SK-N-SH (cell line): ENCODE results near the gene PGM5.

Experiments
- CTCF ChIP-seq: fragments of 200-600 bp; sonication (generic); IDR thresholded peaks from 2 replicates; pipeline ENCODE4 v1.6.1; 2017; ENCODE audit warnings: antibody characterized with exemption, mild to moderate bottlenecking, moderate library complexity
- MAX ChIP-seq: IDR thresholded peaks from 2 replicates; pipeline ENCODE4 v1.4.0; 2012; ENCODE audit warnings: low read depth

DNA sequence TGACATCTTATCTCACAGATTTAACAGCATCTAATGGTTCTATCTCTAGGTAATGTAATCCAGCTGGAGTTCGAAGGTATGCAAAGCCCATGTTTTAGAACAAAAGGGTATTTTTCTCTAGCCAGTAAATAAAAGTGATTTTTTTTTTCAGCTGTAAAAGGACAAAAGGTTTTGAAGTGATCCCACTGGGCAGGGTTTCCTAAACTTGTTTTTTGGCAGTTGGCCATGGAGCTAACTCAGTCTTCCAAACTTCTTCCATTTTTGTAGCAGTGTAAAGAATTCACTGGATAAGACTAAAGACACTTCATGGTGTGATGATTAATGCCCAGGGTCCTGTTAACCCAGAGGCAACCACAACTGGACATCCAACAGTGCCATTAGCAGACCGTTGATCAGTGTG is 120.4 kb downstream of the PGM5 start:
- TF ChIP-seq CTCF (no peak), MAX (no peak)
